ENCODE data around the gene ALOXE3.

ALOXE3 gene

GRCh38 chr17:8074554-8074953, 43.8 kb downstream of the ALOXE3 start:
- Histone ChIP-seq H2AFZ (ENCODE audit: low read length) (no peak overlapping the region), H3F3A (ENCODE audit: insufficient read depth, low read length) (no peaks in the 10 kb centered on the region), H3K27ac (ENCODE audit: low read depth, low read length, poor library complexity, severe bottlenecking) (no peak overlapping the region), H3K27me3 (ENCODE audit: insufficient read depth, low read length) (peaks cover 7% of the 10 kb centered on the region; the same call in 1 of the 2 replicates), H3K4me3 (ENCODE audit: low read depth, low read length, poor library complexity, severe bottlenecking) (no peak overlapping the region), H3K79me2 (ENCODE audit: insufficient read depth, low read length) (no peaks in the 10 kb centered on the region), H4K20me1 (ENCODE audit: insufficient read depth, low read length) (no peaks in the 10 kb centered on the region), H3K36me3 (ENCODE audit: insufficient read depth, low read length) (no peaks in the 10 kb centered on the region), H3K9me3 (ENCODE audit: low read length) (no peaks in the 10 kb centered on the region), H3K9me2 (ENCODE audit: low read depth, low read length) (no peaks in the 10 kb centered on the region), H3K4me1 (ENCODE audit: insufficient read depth, low read length, severe bottlenecking) (no peaks in the 10 kb centered on the region), H3K4me2 (ENCODE audit: low read length) (no peak overlapping the region), H3K9ac (ENCODE audit: low read length) (no peak overlapping the region)
- no peak for TF ChIP-seq EZH2 (IDR thresholded peaks at IDR 0.05; ENCODE audit: borderline replicate concordance, low read length)
- no peak for TF ChIP-seq CTCF (IDR thresholded peaks at IDR 0.05; ENCODE audit: low read length)

GRCh38 chr17:8073627-8074484, 44.5 kb downstream of the ALOXE3 start:
- Histone ChIP-seq H3K9ac (ENCODE audit: low read length) (no peak overlapping the region), H4K20me1 (ENCODE audit: insufficient read depth, low read length) (no peaks in the 10 kb centered on the region), H3K9me3 (ENCODE audit: low read length) (no peaks in the 10 kb centered on the region), H3K27me3 (ENCODE audit: insufficient read depth, low read length) (peaks cover 7% of the 10 kb centered on the region; the same call in 1 of the 2 replicates), H3K36me3 (ENCODE audit: insufficient read depth, low read length) (no peaks in the 10 kb centered on the region), H3K9me2 (ENCODE audit: low read depth, low read length) (no peaks in the 10 kb centered on the region), H3F3A (ENCODE audit: insufficient read depth, low read length) (no peaks in the 10 kb centered on the region), H2AFZ (ENCODE audit: low read length) (no peak overlapping the region), H3K4me2 (ENCODE audit: low read length) (no peak overlapping the region), H3K4me1 (ENCODE audit: insufficient read depth, low read length, severe bottlenecking) (no peaks in the 10 kb centered on the region), H3K27ac (ENCODE audit: low read depth, low read length, poor library complexity, severe bottlenecking) (no peak overlapping the region), H3K79me2 (ENCODE audit: insufficient read depth, low read length) (no peaks in the 10 kb centered on the region), H3K4me3 (ENCODE audit: low read depth, low read length, poor library complexity, severe bottlenecking) (no peak overlapping the region)
- TF ChIP-seq CTCF (IDR thresholded peaks at IDR 0.05; ENCODE audit: low read length) (peak; percentile 87), EZH2 (IDR thresholded peaks at IDR 0.05; ENCODE audit: borderline replicate concordance, low read length) (no peak)

GRCh38 chr17:8072729-8073461, 45.4 kb downstream of the ALOXE3 start:
- Histone ChIP-seq H3K27me3 (ENCODE audit: insufficient read depth, low read length) (peaks cover 7% of the 10 kb centered on the region; the same call in 1 of the 2 replicates), H3K4me3 (ENCODE audit: low read depth, low read length, poor library complexity, severe bottlenecking) (no peak overlapping the region), H3K79me2 (ENCODE audit: insufficient read depth, low read length) (no peaks in the 10 kb centered on the region), H3K9me2 (ENCODE audit: low read depth, low read length) (no peaks in the 10 kb centered on the region), H3F3A (ENCODE audit: insufficient read depth, low read length) (no peaks in the 10 kb centered on the region), H2AFZ (ENCODE audit: low read length) (no peak overlapping the region), H3K4me2 (ENCODE audit: low read length) (no peak overlapping the region), H4K20me1 (ENCODE audit: insufficient read depth, low read length) (no peaks in the 10 kb centered on the region), H3K4me1 (ENCODE audit: insufficient read depth, low read length, severe bottlenecking) (no peaks in the 10 kb centered on the region), H3K9me3 (ENCODE audit: low read length) (no peaks in the 10 kb centered on the region), H3K27ac (ENCODE audit: low read depth, low read length, poor library complexity, severe bottlenecking) (no peak overlapping the region), H3K36me3 (ENCODE audit: insufficient read depth, low read length) (no peaks in the 10 kb centered on the region), H3K9ac (ENCODE audit: low read length) (no peak overlapping the region)
- TF ChIP-seq CTCF (IDR thresholded peaks at IDR 0.05; ENCODE audit: low read length) (no peak), EZH2 (IDR thresholded peaks at IDR 0.05; ENCODE audit: borderline replicate concordance, low read length) (no peak)
